ENCODE results near the gene CCSER2.
"Not testable (repeated sequence)": the region's sequence is repeated elsewhere in the genome, so short reads cannot be mapped to it uniquely, and the experiment has no call there.

The CCSER2 gene

GRCh38 chr10:84311576-84311975 is 16.8 kb upstream of the CCSER2 start:
- no peak for DNase-seq (ENCODE audit: low read depth, low spot score)

DNA sequence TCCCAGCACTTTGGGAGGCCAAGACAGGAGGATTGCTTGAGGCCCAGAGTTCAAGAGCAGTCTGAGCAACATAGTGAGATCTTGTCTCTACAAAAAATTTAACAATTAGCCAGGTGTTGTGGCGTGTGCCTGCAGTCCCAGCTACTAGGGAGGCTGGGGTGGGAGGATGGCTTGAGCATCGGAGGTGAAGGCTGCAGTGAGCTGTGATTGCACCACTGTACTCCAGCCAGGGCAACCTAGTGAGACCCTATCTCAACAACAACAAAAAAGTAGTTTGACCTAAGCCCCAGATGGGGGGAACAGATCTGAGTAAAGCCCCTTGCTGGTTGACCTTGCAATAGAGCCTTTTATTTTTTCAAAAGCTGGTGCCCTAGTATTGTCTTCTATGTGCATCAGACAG is 15.6 kb upstream of the CCSER2 start:
- no peak for DNase-seq (ENCODE audit: low read depth, low spot score)

GRCh38 chr10:84314275-84314674 is 14.1 kb upstream of the CCSER2 start:
- no peak for DNase-seq (ENCODE audit: low read depth, low spot score)

GRCh38 chr10:84317174-84317573 is 11.2 kb upstream of the CCSER2 start:
- no peak for DNase-seq (ENCODE audit: low read depth, low spot score)

- DNase-seq (ENCODE audit: low read depth, low spot score) = no peak
Measured at GRCh38 chr10:84321902-84322301, 6.5 kb upstream of the CCSER2 start.

- not testable (repeated sequence) for DNase-seq (ENCODE audit: low read depth, low spot score)
Measured at GRCh38 chr10:84323566-84323965, 4.8 kb upstream of the CCSER2 start.

GRCh38 chr10:84326995-84327394 is 1.4 kb upstream of the CCSER2 start:
- not testable (repeated sequence) for DNase-seq (ENCODE audit: low read depth, low spot score)

DNA sequence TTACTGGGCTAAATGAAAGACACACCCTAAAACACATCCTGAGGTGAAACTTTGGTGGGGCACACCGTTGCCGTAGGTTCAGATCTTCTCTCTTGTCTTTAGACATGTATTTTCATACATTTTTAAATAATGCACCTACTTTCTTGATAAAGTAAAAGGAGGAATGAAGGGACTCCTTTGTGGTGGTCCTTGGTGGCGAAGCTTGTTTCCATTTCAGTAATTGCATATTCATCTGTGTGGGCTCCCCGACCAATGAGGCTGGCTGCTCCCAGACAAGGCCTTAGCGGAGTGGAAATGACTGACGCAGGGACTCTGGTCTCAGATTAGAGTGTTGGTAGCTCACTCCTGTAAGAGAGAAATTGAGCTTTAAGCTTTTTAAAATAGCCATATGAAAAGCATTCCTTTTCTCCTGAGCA is 815 bp downstream of the CCSER2 start:
- DNase-seq (ENCODE audit: low read depth, low spot score) = peak; percentile 68

DNA sequence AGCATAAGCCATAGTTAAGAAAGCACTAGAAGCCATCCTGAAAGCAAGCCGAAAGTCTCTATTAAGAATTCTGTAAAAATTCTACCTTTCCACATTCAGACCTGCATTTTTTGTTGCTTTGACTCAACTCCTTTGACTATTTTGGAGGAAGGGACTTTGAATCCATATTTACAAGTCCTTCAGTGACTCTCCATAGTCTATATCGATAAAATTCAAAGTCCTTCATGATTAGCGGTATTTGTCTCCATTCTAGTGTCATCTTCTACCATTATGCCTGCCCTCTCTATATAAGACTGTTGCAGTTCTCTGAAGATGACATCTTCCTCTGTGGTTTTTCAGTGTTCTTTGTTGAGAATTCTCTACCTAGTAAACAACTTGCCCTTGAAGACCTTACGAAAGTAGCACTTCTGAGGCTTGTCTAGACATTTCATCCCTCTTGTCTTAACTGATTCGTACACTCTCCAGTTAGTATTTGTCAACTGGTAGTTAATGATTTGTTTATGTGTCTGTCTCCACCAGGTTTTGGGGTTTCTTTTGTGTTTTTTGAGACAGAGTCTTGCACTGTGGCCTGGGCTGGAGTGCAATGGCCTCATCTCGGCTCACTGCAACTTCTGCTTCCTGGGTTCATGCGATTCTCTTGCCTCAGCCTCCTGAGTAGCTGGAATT is 1.7 kb downstream of the CCSER2 start:
- DNase-seq (ENCODE audit: low read depth, low spot score) = no peak

GRCh38 chr10:84331091-84331490 is 2.7 kb downstream of the CCSER2 start:
- no peak for DNase-seq (ENCODE audit: low read depth, low spot score)

- peak; percentile 34 for DNase-seq (ENCODE audit: low read depth, low spot score)
Measured at GRCh38 chr10:84333864-84334451, 5.6 kb downstream of the CCSER2 start.

DNA sequence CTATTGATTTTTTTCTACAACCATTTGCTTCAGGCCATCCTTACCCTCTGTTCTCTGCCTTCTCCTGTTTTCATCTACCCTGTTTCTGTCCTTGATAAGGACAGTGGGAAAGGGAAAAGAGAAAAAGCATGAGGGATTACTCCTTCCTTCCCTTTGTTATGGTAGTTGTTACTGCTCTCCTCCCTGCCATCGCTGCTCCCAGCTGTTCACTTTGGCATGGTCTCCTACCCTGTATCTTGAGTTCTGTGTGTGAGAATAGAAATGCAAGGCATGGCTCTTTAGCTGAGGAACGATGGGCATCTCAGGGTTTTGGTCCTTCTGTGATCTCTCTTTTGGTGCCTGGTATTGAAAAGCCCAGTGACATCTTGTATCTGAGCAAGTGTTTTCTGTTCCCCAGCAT is 6.4 kb downstream of the CCSER2 start:
- no peak for DNase-seq (ENCODE audit: low read depth, low spot score)

GRCh38 chr10:84335516-84335915 is 7.1 kb downstream of the CCSER2 start:
- no peak for DNase-seq (ENCODE audit: low read depth, low spot score)

DNA sequence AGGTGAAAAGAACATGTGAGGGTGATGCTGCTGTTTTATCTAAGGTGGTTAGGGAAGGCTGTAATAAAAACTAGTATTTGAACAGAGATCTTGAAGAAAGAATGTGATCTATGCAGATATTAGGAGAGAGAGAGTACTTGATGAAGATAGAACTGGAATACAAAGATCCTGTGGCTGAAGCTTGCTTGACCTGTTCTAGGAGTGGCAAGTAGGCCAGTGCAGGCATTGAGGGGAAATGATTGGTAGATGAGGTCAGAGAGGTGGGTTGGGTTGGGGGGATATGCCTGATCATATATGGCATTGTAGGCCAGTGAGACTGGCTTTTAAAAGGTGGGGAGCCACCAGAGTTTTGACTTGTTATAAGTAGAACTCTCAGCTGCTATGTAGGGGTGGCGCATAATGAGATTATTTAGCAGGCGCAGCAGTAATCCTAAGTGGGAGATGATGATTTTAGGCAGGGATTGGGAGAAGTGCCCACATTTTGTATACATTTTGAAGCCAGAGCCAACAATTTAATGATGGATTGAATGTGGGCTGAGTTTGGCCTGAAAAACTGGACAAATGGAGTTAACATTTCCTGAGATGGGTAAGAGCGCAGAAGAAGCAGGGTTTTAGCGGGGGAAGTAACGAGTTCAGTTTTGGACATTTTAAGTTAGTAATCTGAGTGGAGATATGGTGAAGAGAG is 8.2 kb downstream of the CCSER2 start:
- no peak for DNase-seq (ENCODE audit: low read depth, low spot score)

- no peak for DNase-seq (ENCODE audit: low read depth, low spot score)
Measured at GRCh38 chr10:84337199-84337598, 8.8 kb downstream of the CCSER2 start.

DNA sequence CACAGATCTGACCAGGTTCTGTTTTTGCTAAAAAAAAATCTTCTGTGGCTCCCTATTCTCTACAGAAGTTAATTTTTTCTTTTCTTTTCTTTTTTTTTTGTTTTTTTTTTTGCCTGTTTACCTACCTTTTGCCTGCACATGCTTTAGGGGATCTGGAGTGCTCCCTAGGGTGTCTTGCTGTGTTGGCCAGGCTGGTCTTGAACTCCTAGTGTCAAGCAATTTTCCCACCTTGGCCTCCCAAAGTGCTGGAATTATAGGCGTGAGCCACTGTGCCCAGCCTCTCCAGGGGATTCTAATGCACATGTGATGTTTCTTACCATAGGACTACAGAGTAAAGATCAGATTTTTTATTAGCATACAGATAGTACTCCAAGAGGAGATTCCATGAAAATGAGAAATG is 10.6 kb downstream of the CCSER2 start:
- no peak for DNase-seq (ENCODE audit: low read depth, low spot score)

GRCh38 chr10:84340187-84340586 is 11.8 kb downstream of the CCSER2 start:
- no peak for DNase-seq (ENCODE audit: low read depth, low spot score)

- no peak for DNase-seq (ENCODE audit: low read depth, low spot score)
Measured at GRCh38 chr10:84340632-84341537, 12.5 kb downstream of the CCSER2 start.

GRCh38 chr10:84341538-84341856 is 13.1 kb downstream of the CCSER2 start:
- no peak for DNase-seq (ENCODE audit: low read depth, low spot score)

GRCh38 chr10:84341983-84342382 is 13.6 kb downstream of the CCSER2 start:
- no peak for DNase-seq (ENCODE audit: low read depth, low spot score)

- DNase-seq (ENCODE audit: low read depth, low spot score) = no peak
Measured at GRCh38 chr10:84342584-84342983, 14.2 kb downstream of the CCSER2 start.

- no peak for DNase-seq (ENCODE audit: low read depth, low spot score)
Measured at GRCh38 chr10:84343831-84344230, 15.4 kb downstream of the CCSER2 start.

Data from astrocyte of the hippocampus (primary cell).